ENCODE data around the gene TXNDC5. TPM values are rescaled to one million over a fixed set of nuclear protein-coding genes. Genes with fewer than 3 reads are reported as not detected.

The TXNDC5 gene
- 10 to 100 TPM; 27.7 to 45.4 TPM for total RNA-seq

- peak within 1 kb of the TSS; percentile 76 for H3K4me3 Mint-ChIP-seq
- no peaks in the 10 kb centered on the region for H3K9me3 Mint-ChIP-seq (ENCODE audit: low read depth)
- no peaks in the 10 kb centered on the region for H3K27me3 Mint-ChIP-seq
- DNase-seq (peak; percentile 71), ATAC-seq (peak; percentile 87)
- CTCF ChIA-PET: no interaction called here
- H3K36me3 Mint-ChIP-seq: no peaks in the 10 kb centered on the region
- peak within 1 kb of the TSS; percentile 36 for H3K27ac Mint-ChIP-seq
- H3K4me1 Mint-ChIP-seq: peaks cover 19% of the 10 kb centered on the region
These were observed at the start of gene TXNDC5 for GRCh38 chr6:7910654-7911344. TSS of gene TXNDC5 (minus strand) at chr6:7910788. CDS start at chr6:7910776, 12 bp downstream.

GRCh38 chr6:7960141-7960540 is 49.6 kb upstream of the TXNDC5 start:
- Mint-ChIP-seq H3K27ac (no peak overlapping the region), H3K9me3 (ENCODE audit: low read depth) (no peaks in the 10 kb centered on the region), H3K36me3 (no peaks in the 10 kb centered on the region), H3K4me1 (peaks cover 4% of the 10 kb centered on the region), H3K4me3 (no peak overlapping the region), H3K27me3 (peaks cover 13% of the 10 kb centered on the region)
- ATAC-seq (no peak), DNase-seq (no peak)
- CTCF ChIA-PET: no interaction called here

GRCh38 chr6:7959453-7959852 is 48.9 kb upstream of the TXNDC5 start:
- H3K4me1 Mint-ChIP-seq: peaks cover 4% of the 10 kb centered on the region

GRCh38 chr6:7958464-7958863 is 47.9 kb upstream of the TXNDC5 start:
- CTCF ChIA-PET: no interaction called here
- peaks cover 4% of the 10 kb centered on the region for H3K4me1 Mint-ChIP-seq
- no peak overlapping the region for H3K27ac Mint-ChIP-seq
- peaks cover 8% of the 10 kb centered on the region for H3K27me3 Mint-ChIP-seq
- no peak for DNase-seq
- no peak for ATAC-seq
- no peak overlapping the region for H3K4me3 Mint-ChIP-seq
- H3K9me3 Mint-ChIP-seq (ENCODE audit: low read depth): no peaks in the 10 kb centered on the region
- H3K36me3 Mint-ChIP-seq: no peaks in the 10 kb centered on the region

More at GRCh38 chr6:7959453-7959852, 48.9 kb upstream of the TXNDC5 start:
- CTCF ChIA-PET: no interaction called here
- peaks cover 13% of the 10 kb centered on the region for H3K27me3 Mint-ChIP-seq
- H3K36me3 Mint-ChIP-seq: no peaks in the 10 kb centered on the region
- no peaks in the 10 kb centered on the region for H3K9me3 Mint-ChIP-seq (ENCODE audit: low read depth)
- ATAC-seq (no peak), DNase-seq (no peak)
- no peak overlapping the region for H3K4me3 Mint-ChIP-seq
- no peak overlapping the region for H3K27ac Mint-ChIP-seq

- Mint-ChIP-seq H3K4me1 (no peaks in the 10 kb centered on the region), H3K27me3 (no peaks in the 10 kb centered on the region), H3K27ac (no peak overlapping the region), H3K9me3 (ENCODE audit: low read depth) (no peaks in the 10 kb centered on the region), H3K36me3 (no peaks in the 10 kb centered on the region), H3K4me3 (no peak overlapping the region)
- CTCF ChIA-PET: no interaction called here
- no peak for DNase-seq
- no peak for ATAC-seq
These were observed 45.7 kb upstream of the TXNDC5 start for GRCh38 chr6:7956257-7956656.

- H3K36me3 Mint-ChIP-seq: no peaks in the 10 kb centered on the region
- no peak overlapping the region for H3K4me3 Mint-ChIP-seq
- H3K27ac Mint-ChIP-seq: no peak overlapping the region
- CTCF ChIA-PET: no interaction called here
- no peaks in the 10 kb centered on the region for H3K9me3 Mint-ChIP-seq (ENCODE audit: low read depth)
- ATAC-seq: no peak
- no peaks in the 10 kb centered on the region for H3K27me3 Mint-ChIP-seq
- H3K4me1 Mint-ChIP-seq: no peaks in the 10 kb centered on the region
- no peak for DNase-seq
These were observed 44.1 kb upstream of the TXNDC5 start for GRCh38 chr6:7954477-7955200.

- H3K27me3 Mint-ChIP-seq: no peaks in the 10 kb centered on the region
- ATAC-seq (no peak), DNase-seq (no peak)
- H3K4me3 Mint-ChIP-seq: no peak overlapping the region
- no peaks in the 10 kb centered on the region for H3K36me3 Mint-ChIP-seq
- H3K4me1 Mint-ChIP-seq: no peaks in the 10 kb centered on the region
- no peak overlapping the region for H3K27ac Mint-ChIP-seq
- H3K9me3 Mint-ChIP-seq (ENCODE audit: low read depth): no peaks in the 10 kb centered on the region
- CTCF ChIA-PET: no interaction called here
These were observed 43.2 kb upstream of the TXNDC5 start for GRCh38 chr6:7953753-7954152.

- no peaks in the 10 kb centered on the region for H3K9me3 Mint-ChIP-seq (ENCODE audit: low read depth)
- no peak overlapping the region for H3K27ac Mint-ChIP-seq
- H3K27me3 Mint-ChIP-seq: peaks cover 14% of the 10 kb centered on the region
- H3K36me3 Mint-ChIP-seq: no peaks in the 10 kb centered on the region
- H3K4me3 Mint-ChIP-seq: no peak overlapping the region
- DNase-seq (no peak), ATAC-seq (no peak)
- CTCF ChIA-PET: interaction anchor here (0.7 to 1.3 kb wide), 2 partner anchors 11 to 23 kb away, joined by 3 to 4 read pairs; no protein-coding TSS in a partner anchor
- no peaks in the 10 kb centered on the region for H3K4me1 Mint-ChIP-seq
These were observed 29.3 kb upstream of the TXNDC5 start for GRCh38 chr6:7939864-7940228.

GRCh38 chr6:7939184-7939863 is 28.7 kb upstream of the TXNDC5 start:
- no peaks in the 10 kb centered on the region for H3K9me3 Mint-ChIP-seq (ENCODE audit: low read depth)
- no peak for DNase-seq
- no peaks in the 10 kb centered on the region for H3K4me1 Mint-ChIP-seq
- H3K4me3 Mint-ChIP-seq: no peak overlapping the region
- ATAC-seq: no peak
- CTCF ChIA-PET: interaction anchor here (0.7 to 1.3 kb wide), 2 partner anchors 12 to 23 kb away, joined by 3 to 4 read pairs; no protein-coding TSS in a partner anchor
- peaks cover 14% of the 10 kb centered on the region for H3K27me3 Mint-ChIP-seq
- H3K27ac Mint-ChIP-seq: no peak overlapping the region
- no peaks in the 10 kb centered on the region for H3K36me3 Mint-ChIP-seq

GRCh38 chr6:7938562-7939183 is 28.1 kb upstream of the TXNDC5 start:
- no peak overlapping the region for H3K4me3 Mint-ChIP-seq
- CTCF ChIA-PET: interaction anchor here (1.3 kb wide), 1 partner anchor 12 kb away, joined by 4 read pairs; no protein-coding TSS in a partner anchor
- peaks cover 2% of the 10 kb centered on the region for H3K4me1 Mint-ChIP-seq
- H3K27me3 Mint-ChIP-seq: peaks cover 14% of the 10 kb centered on the region
- no peak overlapping the region for H3K27ac Mint-ChIP-seq
- no peak for ATAC-seq
- DNase-seq: no peak
- no peaks in the 10 kb centered on the region for H3K36me3 Mint-ChIP-seq
- no peaks in the 10 kb centered on the region for H3K9me3 Mint-ChIP-seq (ENCODE audit: low read depth)

GRCh38 chr6:7933794-7934193 is 23.2 kb upstream of the TXNDC5 start:
- CTCF ChIA-PET: no interaction called here
- H3K4me3 Mint-ChIP-seq: no peak overlapping the region
- H3K27ac Mint-ChIP-seq: no peak overlapping the region
- DNase-seq (no peak), ATAC-seq (no peak)
- no peaks in the 10 kb centered on the region for H3K9me3 Mint-ChIP-seq (ENCODE audit: low read depth)
- no peaks in the 10 kb centered on the region for H3K36me3 Mint-ChIP-seq
- H3K4me1 Mint-ChIP-seq: peaks cover 2% of the 10 kb centered on the region
- H3K27me3 Mint-ChIP-seq: peaks cover 35% of the 10 kb centered on the region

GRCh38 chr6:7932625-7933024 is 22.0 kb upstream of the TXNDC5 start:
- no peaks in the 10 kb centered on the region for H3K36me3 Mint-ChIP-seq
- DNase-seq: no peak
- H3K9me3 Mint-ChIP-seq (ENCODE audit: low read depth): no peaks in the 10 kb centered on the region
- peaks cover 2% of the 10 kb centered on the region for H3K4me1 Mint-ChIP-seq
- no peak for ATAC-seq
- CTCF ChIA-PET: no interaction called here
- H3K27ac Mint-ChIP-seq: no peak overlapping the region
- H3K4me3 Mint-ChIP-seq: no peak overlapping the region
- peaks cover 40% of the 10 kb centered on the region for H3K27me3 Mint-ChIP-seq

- CTCF ChIA-PET: no interaction called here
- Mint-ChIP-seq H3K27me3 (peaks cover 28% of the 10 kb centered on the region), H3K27ac (no peak overlapping the region), H3K4me3 (no peak overlapping the region), H3K4me1 (no peaks in the 10 kb centered on the region), H3K9me3 (ENCODE audit: low read depth) (peaks cover 11% of the 10 kb centered on the region), H3K36me3 (no peaks in the 10 kb centered on the region)
- ATAC-seq (no peak), DNase-seq (no peak)
These were observed 14.3 kb upstream of the TXNDC5 start for GRCh38 chr6:7924867-7925266.

Measured in activated CD8-positive, alpha-beta memory T cell treated with anti-CD3 and anti-CD28 coated beads, Interleukin-2, amount 10 ng/mL, durations not matched to agents 7 days and 5 days (primary cell).